ENCODE measurements around the gene GPR146.

Gene GPR146

GRCh38 chr7:1080921-1081255 is 36.5 kb downstream of the GPR146 start:
- Mint-ChIP-seq H3K36me3 (peaks cover 16% of the 10 kb centered on the region), H3K4me1 (peaks cover 29% of the 10 kb centered on the region), H3K27me3 (no peaks in the 10 kb centered on the region), H3K9me3 (no peaks in the 10 kb centered on the region), H3K4me3 (no peak overlapping the region), H3K27ac (no peak overlapping the region)
- no peak for ATAC-seq

- no peaks in the 10 kb centered on the region for H3K9me3 Mint-ChIP-seq
- H3K4me1 Mint-ChIP-seq = peaks cover 29% of the 10 kb centered on the region
- ATAC-seq = no peak
- H3K4me3 Mint-ChIP-seq = no peak overlapping the region
- H3K36me3 Mint-ChIP-seq = peaks cover 16% of the 10 kb centered on the region
- no peaks in the 10 kb centered on the region for H3K27me3 Mint-ChIP-seq
- H3K27ac Mint-ChIP-seq = no peak overlapping the region
Observed at GRCh38 chr7:1081336-1081735, 37.0 kb downstream of the GPR146 start.

GRCh38 chr7:1081931-1082401 is 37.6 kb downstream of the GPR146 start:
- H3K4me3 Mint-ChIP-seq = no peak overlapping the region
- H3K4me1 Mint-ChIP-seq = peaks cover 34% of the 10 kb centered on the region
- ATAC-seq = no peak
- peaks cover 16% of the 10 kb centered on the region for H3K36me3 Mint-ChIP-seq
- H3K27me3 Mint-ChIP-seq = no peaks in the 10 kb centered on the region
- no peaks in the 10 kb centered on the region for H3K9me3 Mint-ChIP-seq
- H3K27ac Mint-ChIP-seq = no peak overlapping the region

- H3K27ac Mint-ChIP-seq = no peak overlapping the region
- H3K36me3 Mint-ChIP-seq = peaks cover 16% of the 10 kb centered on the region
- H3K27me3 Mint-ChIP-seq = no peaks in the 10 kb centered on the region
- H3K9me3 Mint-ChIP-seq = no peaks in the 10 kb centered on the region
- no peak for ATAC-seq
- peaks cover 45% of the 10 kb centered on the region for H3K4me1 Mint-ChIP-seq
- no peak overlapping the region for H3K4me3 Mint-ChIP-seq
Observed at GRCh38 chr7:1083729-1084657, 39.6 kb downstream of the GPR146 start.

- peaks cover 16% of the 10 kb centered on the region for H3K36me3 Mint-ChIP-seq
- no peaks in the 10 kb centered on the region for H3K27me3 Mint-ChIP-seq
- peaks cover 45% of the 10 kb centered on the region for H3K4me1 Mint-ChIP-seq
- no peaks in the 10 kb centered on the region for H3K9me3 Mint-ChIP-seq
- H3K4me3 Mint-ChIP-seq = no peak overlapping the region
- ATAC-seq = no peak
- H3K27ac Mint-ChIP-seq = no peak overlapping the region
Observed at GRCh38 chr7:1085266-1085665, 40.9 kb downstream of the GPR146 start.

GRCh38 chr7:1085910-1086421 is 41.6 kb downstream of the GPR146 start:
- no peak for ATAC-seq
- H3K27ac Mint-ChIP-seq = no peak overlapping the region
- H3K4me3 Mint-ChIP-seq = no peak overlapping the region
- H3K9me3 Mint-ChIP-seq = no peaks in the 10 kb centered on the region
- peaks cover 45% of the 10 kb centered on the region for H3K4me1 Mint-ChIP-seq
- H3K36me3 Mint-ChIP-seq = peaks cover 16% of the 10 kb centered on the region
- H3K27me3 Mint-ChIP-seq = no peaks in the 10 kb centered on the region

GRCh38 chr7:1086588-1087464 is 42.5 kb downstream of the GPR146 start:
- peak; percentile 98 for ATAC-seq
- H3K27me3 Mint-ChIP-seq = no peaks in the 10 kb centered on the region
- peak overlapping the region; percentile 74 for H3K4me3 Mint-ChIP-seq
- no peaks in the 10 kb centered on the region for H3K9me3 Mint-ChIP-seq
- peaks cover 20% of the 10 kb centered on the region for H3K36me3 Mint-ChIP-seq
- H3K27ac Mint-ChIP-seq = peak overlapping the region; percentile 78
- H3K4me1 Mint-ChIP-seq = peaks cover 47% of the 10 kb centered on the region

- Mint-ChIP-seq H3K27me3 (no peaks in the 10 kb centered on the region), H3K4me1 (peaks cover 44% of the 10 kb centered on the region), H3K36me3 (peaks cover 20% of the 10 kb centered on the region), H3K4me3 (peak overlapping the region; percentile 74), H3K9me3 (no peaks in the 10 kb centered on the region), H3K27ac (peak overlapping the region; percentile 78)
- ATAC-seq = no peak
Observed at GRCh38 chr7:1087465-1087814, 43.1 kb downstream of the GPR146 start.

- H3K4me1 Mint-ChIP-seq = peaks cover 42% of the 10 kb centered on the region
- ATAC-seq = no peak
- H3K36me3 Mint-ChIP-seq = peaks cover 20% of the 10 kb centered on the region
- H3K27me3 Mint-ChIP-seq = no peaks in the 10 kb centered on the region
- H3K4me3 Mint-ChIP-seq = peak within 1 kb of the TSS; percentile 74
- no peaks in the 10 kb centered on the region for H3K9me3 Mint-ChIP-seq
- H3K27ac Mint-ChIP-seq = peak within 1 kb of the TSS; percentile 78
Observed at GRCh38 chr7:1087952-1088920, 43.9 kb downstream of the GPR146 start, which contains the start of gene GPER1. GPER1 (plus strand) TSS chr7:1088113; CDS start chr7:1091729, 3,616 bp downstream.

GRCh38 chr7:1090236-1090635 is 45.9 kb downstream of the GPR146 start:
- H3K9me3 Mint-ChIP-seq = no peaks in the 10 kb centered on the region
- ATAC-seq = no peak
- H3K4me1 Mint-ChIP-seq = peaks cover 31% of the 10 kb centered on the region
- H3K4me3 Mint-ChIP-seq = no peak overlapping the region
- peaks cover 19% of the 10 kb centered on the region for H3K36me3 Mint-ChIP-seq
- no peak overlapping the region for H3K27ac Mint-ChIP-seq
- H3K27me3 Mint-ChIP-seq = no peaks in the 10 kb centered on the region

- Mint-ChIP-seq H3K4me3 (no peak overlapping the region), H3K27me3 (no peaks in the 10 kb centered on the region), H3K36me3 (peaks cover 19% of the 10 kb centered on the region), H3K9me3 (no peaks in the 10 kb centered on the region), H3K4me1 (peaks cover 26% of the 10 kb centered on the region), H3K27ac (no peak overlapping the region)
- no peak for ATAC-seq
Observed at GRCh38 chr7:1090686-1091643, 46.6 kb downstream of the GPR146 start.

- no peak overlapping the region for H3K4me3 Mint-ChIP-seq
- H3K27ac Mint-ChIP-seq = no peak overlapping the region
- no peaks in the 10 kb centered on the region for H3K27me3 Mint-ChIP-seq
- peaks cover 20% of the 10 kb centered on the region for H3K4me1 Mint-ChIP-seq
- no peaks in the 10 kb centered on the region for H3K9me3 Mint-ChIP-seq
- H3K36me3 Mint-ChIP-seq = peaks cover 19% of the 10 kb centered on the region
- ATAC-seq = no peak
Observed at GRCh38 chr7:1091644-1092027, 47.3 kb downstream of the GPR146 start.

- Mint-ChIP-seq H3K27me3 (no peaks in the 10 kb centered on the region), H3K4me1 (peaks cover 14% of the 10 kb centered on the region), H3K36me3 (peaks cover 22% of the 10 kb centered on the region), H3K4me3 (no peak overlapping the region), H3K9me3 (no peaks in the 10 kb centered on the region), H3K27ac (no peak overlapping the region)
- no peak for ATAC-seq
Observed at GRCh38 chr7:1092161-1092632, 47.9 kb downstream of the GPR146 start.
